Central memory CD8-positive, alpha-beta T cell (primary cell): ENCODE data around the gene RALA.

ENCODE experiments used
- ATAC-seq: fragments of 150-1000 bp; cut with Tn5 transposase; replicated peaks from 2 replicates; pipeline ENCODE4 v1.10.0; 2022; ENCODE audit warnings: mild to moderate bottlenecking, moderate FRiP score, moderate number of reproducible peaks; ENCODE audit not compliant: poor library complexity, severe bottlenecking; ENCODE audit errors: extremely low read depth
- DNase-seq, 2 donors: peaks; one replicate each; pipeline ENCODE4 v3.0.0; 2021; ENCODE audit warnings: low spot score in 2 of 2
- H3K27ac Mint-ChIP-seq: one replicate; pipeline ENCODE4 v1.8.0; 2022; ENCODE audit warnings: low read depth, mild to moderate bottlenecking, moderate library complexity, mixed read lengths
- H3K27me3 Mint-ChIP-seq: one replicate; pipeline ENCODE4 v1.8.0; 2022; ENCODE audit warnings: mixed read lengths
- H3K36me3 Mint-ChIP-seq: one replicate; pipeline ENCODE4 v1.8.0; 2022; ENCODE audit warnings: mild to moderate bottlenecking, moderate library complexity, mixed read lengths; ENCODE audit not compliant: insufficient read depth
- H3K4me1 Mint-ChIP-seq: one replicate; pipeline ENCODE4 v1.8.0; 2022; ENCODE audit warnings: mixed read lengths
- H3K4me3 Mint-ChIP-seq: one replicate; pipeline ENCODE4 v1.8.0; 2022; ENCODE audit warnings: mild to moderate bottlenecking, moderate library complexity, mixed read lengths
- H3K9me3 Mint-ChIP-seq: one replicate; pipeline ENCODE4 v1.8.0; 2022; ENCODE audit warnings: mixed read lengths

Gene RALA, protein sequence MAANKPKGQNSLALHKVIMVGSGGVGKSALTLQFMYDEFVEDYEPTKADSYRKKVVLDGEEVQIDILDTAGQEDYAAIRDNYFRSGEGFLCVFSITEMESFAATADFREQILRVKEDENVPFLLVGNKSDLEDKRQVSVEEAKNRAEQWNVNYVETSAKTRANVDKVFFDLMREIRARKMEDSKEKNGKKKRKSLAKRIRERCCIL

DNA sequence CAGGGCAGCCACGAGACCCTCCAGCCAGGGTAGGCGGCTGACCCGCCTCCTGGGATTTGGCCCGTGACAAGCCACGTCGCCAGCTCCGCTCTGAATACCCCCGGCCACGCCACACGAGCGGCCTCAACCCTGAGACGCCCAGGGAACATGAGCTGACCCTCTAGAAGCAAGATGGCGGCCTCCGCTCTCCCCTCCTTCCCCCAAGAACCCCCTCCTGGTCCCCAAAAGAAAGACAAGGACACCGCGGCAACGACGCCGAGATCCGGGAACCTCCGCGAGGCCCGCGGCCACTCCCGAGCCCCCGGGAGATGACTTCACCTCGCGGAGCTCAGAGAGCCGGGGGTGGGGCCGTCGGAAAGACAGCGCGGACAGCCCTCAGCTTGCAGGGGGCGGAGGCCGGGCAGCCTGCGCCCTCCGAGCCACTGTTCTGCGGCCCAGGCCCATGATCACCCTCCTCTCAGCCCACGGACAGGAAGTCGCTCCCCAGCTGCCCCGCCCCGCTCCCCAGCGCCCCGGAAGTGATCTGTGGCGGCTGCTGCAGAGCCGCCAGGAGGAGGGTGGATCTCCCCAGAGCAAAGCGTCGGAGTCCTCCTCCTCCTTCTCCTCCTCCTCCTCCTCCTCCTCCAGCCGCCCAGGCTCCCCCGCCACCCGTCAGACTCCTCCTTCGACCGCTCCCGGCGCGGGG is at the start of gene RALA:
TSS of gene RALA (plus strand) at position 526 of the 685 bp plus-strand sequence. CDS start 63,096 bp downstream, outside the sequence.
- Mint-ChIP-seq H3K27me3 (no peaks in the 10 kb centered on the region), H3K4me1 (peaks cover 46% of the 10 kb centered on the region), H3K4me3 (peak within 1 kb of the TSS; percentile 98), H3K9me3 (no peaks in the 10 kb centered on the region), H3K36me3 (peaks cover 5% of the 10 kb centered on the region), H3K27ac (peak within 1 kb of the TSS; percentile 96)
- ATAC-seq (peak; percentile 96), DNase-seq (peak; percentile 82)

DNA sequence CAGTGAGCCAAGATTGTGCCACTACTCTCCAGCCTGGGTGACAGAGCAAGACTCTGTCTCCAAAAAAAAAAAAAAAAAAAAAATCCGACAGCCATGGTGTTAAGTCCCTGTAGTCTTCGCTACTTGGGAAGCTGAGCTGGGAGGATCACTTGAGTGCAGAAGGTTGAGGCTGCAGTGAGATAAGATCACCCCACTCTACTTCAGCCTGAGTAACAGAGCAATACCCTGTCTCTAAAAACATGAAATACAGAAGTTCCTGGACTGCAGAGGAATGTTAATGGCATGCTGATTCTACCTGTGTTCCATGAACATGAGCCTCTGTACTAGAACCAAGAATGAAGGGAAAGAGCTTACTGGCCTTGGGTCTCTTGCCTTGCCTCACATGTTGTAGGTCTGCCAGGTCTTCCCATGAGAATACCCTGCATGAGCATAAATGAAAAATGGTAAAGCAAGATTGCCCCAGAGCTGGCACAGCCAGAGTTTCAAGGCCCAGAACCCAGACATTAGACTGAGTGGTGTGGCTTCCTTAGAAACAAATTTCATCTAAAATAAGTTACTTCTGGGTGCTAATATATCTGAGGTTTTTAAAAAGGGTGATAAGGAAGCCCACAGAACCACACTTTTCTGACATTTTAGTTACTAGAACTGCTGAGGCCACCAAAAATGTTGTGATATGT is 48.6 kb upstream of the RALA start:
- DNase-seq (no peak), ATAC-seq (no peak)
- no peak overlapping the region for H3K4me3 Mint-ChIP-seq
- no peaks in the 10 kb centered on the region for H3K27me3 Mint-ChIP-seq
- no peaks in the 10 kb centered on the region for H3K4me1 Mint-ChIP-seq
- H3K36me3 Mint-ChIP-seq, result peaks cover 17% of the 10 kb centered on the region
- no peak overlapping the region for H3K27ac Mint-ChIP-seq
- no peaks in the 10 kb centered on the region for H3K9me3 Mint-ChIP-seq

DNA sequence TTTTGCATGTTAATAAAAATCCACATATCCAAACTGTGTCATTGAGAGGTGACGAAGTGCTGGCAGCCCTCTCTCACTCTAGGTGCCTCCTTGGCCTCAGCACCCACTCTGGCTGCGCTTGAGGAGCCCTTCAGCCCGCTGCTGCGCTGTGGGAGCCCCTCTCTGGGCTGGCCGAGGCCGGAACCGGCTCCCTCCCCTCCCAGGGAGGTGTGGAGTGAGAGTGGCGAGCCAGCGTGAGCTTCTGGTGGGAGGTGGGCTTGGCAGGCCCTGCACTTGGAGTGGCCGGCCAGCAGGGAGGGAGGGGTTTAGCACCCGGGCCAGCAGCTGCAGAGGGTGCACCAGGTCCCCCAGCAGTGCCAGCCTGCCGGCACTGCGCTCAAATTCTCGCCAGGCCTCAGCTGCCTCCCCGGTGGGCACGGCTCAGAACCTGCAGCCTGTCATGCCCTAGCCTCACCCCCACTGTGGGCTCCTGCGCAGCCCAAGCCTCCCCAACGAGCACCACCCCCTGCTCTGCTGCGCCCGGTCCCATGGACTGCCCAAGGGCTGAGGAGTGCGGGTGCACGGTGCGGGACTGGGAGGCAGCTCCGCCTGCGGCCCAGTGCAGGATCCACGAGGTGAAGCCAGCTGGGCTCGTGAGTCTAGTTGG is 46.0 kb upstream of the RALA start:
- ATAC-seq (no peak), DNase-seq (no peak)
- H3K4me3 Mint-ChIP-seq, result no peak overlapping the region
- no peaks in the 10 kb centered on the region for H3K4me1 Mint-ChIP-seq
- no peaks in the 10 kb centered on the region for H3K9me3 Mint-ChIP-seq
- H3K27me3 Mint-ChIP-seq, result no peaks in the 10 kb centered on the region
- H3K27ac Mint-ChIP-seq, result no peak overlapping the region
- H3K36me3 Mint-ChIP-seq, result peaks cover 10% of the 10 kb centered on the region

DNA sequence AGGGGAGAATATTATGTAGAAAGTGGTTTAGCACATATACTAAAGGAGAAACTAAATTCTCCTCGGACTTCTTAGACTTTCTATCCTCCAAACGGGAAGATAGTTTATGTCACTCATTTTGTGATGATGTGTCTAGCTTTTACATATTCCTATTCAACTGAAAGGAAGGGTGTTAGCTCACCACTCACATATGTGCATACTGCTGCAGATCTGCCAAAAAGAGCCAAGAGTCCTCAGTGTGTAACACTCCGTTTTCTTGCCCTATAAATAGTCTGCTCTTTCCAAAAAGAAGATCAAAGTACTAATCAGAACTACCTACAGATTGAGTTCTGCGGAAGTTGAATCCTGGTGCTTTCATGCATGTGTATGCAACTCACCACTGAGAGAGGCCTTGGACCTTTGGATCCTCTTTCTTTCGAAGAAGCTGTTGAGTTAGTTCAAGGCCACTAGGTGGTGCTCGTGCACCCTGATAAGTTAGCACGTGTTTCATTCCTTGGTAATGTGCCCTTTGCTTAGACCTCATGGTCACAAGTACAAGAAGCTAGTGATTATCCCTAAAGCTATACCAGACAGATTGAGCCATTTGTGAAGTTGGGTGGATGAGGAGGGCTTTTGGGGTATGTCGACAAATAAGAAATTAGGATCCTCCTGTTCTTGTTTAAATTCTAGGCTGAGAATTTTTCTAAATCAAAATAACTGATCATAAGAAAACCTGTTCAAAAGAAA is 43.1 kb upstream of the RALA start:
- Mint-ChIP-seq H3K36me3 (peaks cover under 1% of the 10 kb centered on the region), H3K4me3 (no peak overlapping the region), H3K27ac (no peak overlapping the region), H3K4me1 (no peaks in the 10 kb centered on the region), H3K9me3 (no peaks in the 10 kb centered on the region), H3K27me3 (no peaks in the 10 kb centered on the region)
- ATAC-seq, result peak; percentile 79
- DNase-seq, result peak; percentile 59 to 63

DNA sequence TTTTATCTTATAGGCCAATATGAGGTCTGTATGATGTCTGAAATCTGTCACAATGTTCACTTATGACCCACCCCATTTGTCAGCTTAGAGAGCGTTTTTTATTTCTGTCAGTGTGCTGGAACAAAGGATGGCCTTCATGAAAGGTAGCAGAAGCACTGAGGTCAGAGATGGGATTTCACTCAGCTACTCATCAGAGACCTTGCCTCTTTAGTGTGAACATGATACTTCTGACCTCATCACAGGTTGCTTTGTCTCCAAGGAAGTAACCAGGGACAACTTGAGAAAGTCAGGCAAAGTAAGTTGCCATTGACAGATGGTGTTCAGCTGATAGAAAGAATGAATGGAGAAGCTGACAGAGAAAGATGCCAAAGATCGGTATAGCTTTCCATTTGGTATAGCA is 40.8 kb upstream of the RALA start:
- H3K9me3 Mint-ChIP-seq, result no peaks in the 10 kb centered on the region
- no peaks in the 10 kb centered on the region for H3K27me3 Mint-ChIP-seq
- no peak for ATAC-seq
- peaks cover 3% of the 10 kb centered on the region for H3K36me3 Mint-ChIP-seq
- no peak for DNase-seq
- H3K4me1 Mint-ChIP-seq, result no peaks in the 10 kb centered on the region
- no peak overlapping the region for H3K27ac Mint-ChIP-seq
- no peak overlapping the region for H3K4me3 Mint-ChIP-seq

DNA sequence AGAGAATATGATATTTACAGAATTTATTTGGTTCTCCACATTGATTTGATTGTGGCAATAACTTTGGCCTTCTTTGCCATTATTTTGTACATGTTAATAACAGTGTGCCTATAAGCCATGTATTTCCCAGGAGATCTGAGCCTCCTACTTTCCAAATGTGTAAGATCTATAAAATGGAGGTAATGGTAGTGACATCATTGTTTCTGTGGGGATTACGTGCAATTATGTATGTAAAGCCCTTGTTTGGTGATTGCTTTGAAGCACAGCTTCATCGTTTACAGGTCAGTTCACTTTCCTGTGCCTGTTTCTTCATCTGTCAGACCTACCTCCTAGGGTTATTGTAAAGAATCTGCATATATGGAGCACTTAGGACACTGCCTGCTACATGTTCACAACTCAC is 39.8 kb upstream of the RALA start:
- DNase-seq (no peak), ATAC-seq (no peak)
- Mint-ChIP-seq H3K4me3 (no peak overlapping the region), H3K36me3 (peaks cover 3% of the 10 kb centered on the region), H3K9me3 (no peaks in the 10 kb centered on the region), H3K27me3 (no peaks in the 10 kb centered on the region), H3K4me1 (no peaks in the 10 kb centered on the region), H3K27ac (peak overlapping the region; percentile 6)

DNA sequence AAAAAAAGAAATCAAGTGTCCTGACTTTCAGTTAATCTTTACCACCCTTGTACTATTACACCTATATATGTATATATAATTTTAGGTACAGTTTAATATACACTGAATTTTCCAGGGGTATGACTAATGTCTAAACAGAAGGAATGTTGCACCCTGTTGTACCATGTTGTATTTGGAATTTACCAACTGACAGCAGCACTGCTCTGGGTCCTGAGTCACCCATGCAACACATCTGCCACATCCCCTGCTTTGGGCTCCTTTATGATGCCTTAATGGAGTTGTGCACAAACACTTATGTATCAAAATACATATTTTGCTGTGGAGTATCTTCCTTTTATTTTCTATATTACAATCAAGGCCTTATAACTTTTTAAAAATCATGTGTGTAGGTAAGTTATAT is 36.0 kb upstream of the RALA start:
- Mint-ChIP-seq H3K4me1 (peaks cover 8% of the 10 kb centered on the region), H3K36me3 (peaks cover 3% of the 10 kb centered on the region), H3K4me3 (no peak overlapping the region), H3K27me3 (no peaks in the 10 kb centered on the region), H3K27ac (no peak overlapping the region), H3K9me3 (no peaks in the 10 kb centered on the region)
- DNase-seq (no peak), ATAC-seq (no peak)

DNA sequence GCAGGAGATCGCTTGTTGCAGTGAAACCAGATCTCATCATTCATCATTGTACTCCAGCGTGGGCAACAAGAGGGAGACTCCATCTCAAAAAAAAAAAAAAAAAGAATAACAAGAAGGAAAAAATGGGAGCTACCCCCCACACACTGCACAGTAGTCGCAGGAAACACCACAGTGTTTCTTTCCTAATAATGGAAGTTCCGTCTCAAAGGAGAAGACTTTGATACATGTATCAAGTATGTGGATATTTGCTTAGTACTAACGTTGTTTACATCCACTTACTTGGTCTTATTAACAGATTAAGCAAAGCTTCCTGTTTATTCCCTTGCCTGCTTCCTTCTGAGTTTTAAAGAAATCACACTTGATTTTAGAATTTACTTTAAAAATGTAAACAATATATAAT is 35.0 kb upstream of the RALA start:
- peaks cover 3% of the 10 kb centered on the region for H3K36me3 Mint-ChIP-seq
- no peak overlapping the region for H3K27ac Mint-ChIP-seq
- peaks cover 12% of the 10 kb centered on the region for H3K4me1 Mint-ChIP-seq
- no peaks in the 10 kb centered on the region for H3K27me3 Mint-ChIP-seq
- ATAC-seq (no peak), DNase-seq (no peak)
- no peaks in the 10 kb centered on the region for H3K9me3 Mint-ChIP-seq
- no peak overlapping the region for H3K4me3 Mint-ChIP-seq

DNA sequence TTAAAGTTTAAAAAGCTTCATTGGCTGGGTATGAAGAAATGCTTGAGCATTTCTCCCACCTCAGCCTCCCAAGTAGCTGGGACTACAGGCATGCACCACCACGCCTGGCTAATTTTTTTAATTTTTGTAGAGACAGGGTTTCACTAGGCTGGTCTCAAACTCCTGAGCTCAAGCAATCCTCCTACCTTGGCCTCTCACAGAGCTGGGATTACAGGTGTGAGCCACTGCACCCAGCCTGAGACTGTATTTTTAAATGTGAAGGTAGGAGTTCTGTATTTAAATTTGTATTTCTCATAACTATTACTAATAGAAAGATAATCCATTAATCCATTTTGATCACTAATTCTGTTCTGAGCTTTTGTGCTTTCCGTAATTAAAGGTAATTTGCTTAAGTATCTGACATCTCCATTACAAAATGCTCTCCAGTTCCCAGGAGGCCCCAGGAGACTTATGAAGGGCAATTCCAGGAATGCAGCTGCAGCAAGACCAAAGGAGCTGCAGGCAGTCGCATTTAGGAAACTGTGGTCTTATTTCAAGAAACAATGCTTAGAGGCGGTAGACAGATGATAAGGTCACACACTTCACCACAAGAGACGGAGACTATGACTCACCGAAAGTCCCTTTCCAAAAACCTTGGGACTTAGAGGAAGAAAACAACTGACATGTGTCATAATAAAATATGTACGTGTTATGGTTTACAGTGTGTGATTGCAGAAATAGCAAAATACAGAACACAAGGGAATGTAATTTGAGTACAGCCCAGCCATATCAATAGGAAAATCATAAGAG is 33.9 kb upstream of the RALA start:
- peak; percentile 90 for ATAC-seq
- Mint-ChIP-seq H3K27me3 (peaks cover 8% of the 10 kb centered on the region), H3K27ac (no peak overlapping the region), H3K9me3 (no peaks in the 10 kb centered on the region), H3K4me1 (peaks cover 12% of the 10 kb centered on the region), H3K4me3 (no peak overlapping the region), H3K36me3 (peaks cover 3% of the 10 kb centered on the region)
- peak in 1 of 2 donors; percentile 25 for DNase-seq

DNA sequence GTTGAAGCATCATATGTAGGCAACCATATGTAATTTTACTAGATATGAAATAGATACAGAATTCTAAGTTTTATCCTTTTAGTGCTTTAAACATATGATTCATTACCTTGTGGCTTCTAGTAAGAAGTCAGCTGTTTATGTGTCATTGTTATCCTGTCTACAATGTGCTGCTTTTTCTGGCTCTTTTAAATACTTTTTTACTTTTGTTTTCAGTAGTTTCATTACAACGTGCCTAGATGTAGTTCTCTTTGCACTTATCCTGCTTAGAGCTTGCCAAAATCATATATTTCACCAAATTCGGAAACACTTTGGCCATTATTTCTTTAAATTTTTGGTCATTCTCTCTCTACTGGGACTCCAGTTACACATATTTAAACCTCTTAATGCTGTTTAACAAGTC is 30.8 kb upstream of the RALA start:
- no peak for DNase-seq
- H3K27ac Mint-ChIP-seq, result no peak overlapping the region
- H3K27me3 Mint-ChIP-seq, result peaks cover 24% of the 10 kb centered on the region
- no peak overlapping the region for H3K4me3 Mint-ChIP-seq
- no peaks in the 10 kb centered on the region for H3K36me3 Mint-ChIP-seq
- ATAC-seq, result no peak
- no peaks in the 10 kb centered on the region for H3K9me3 Mint-ChIP-seq
- peaks cover 12% of the 10 kb centered on the region for H3K4me1 Mint-ChIP-seq

DNA sequence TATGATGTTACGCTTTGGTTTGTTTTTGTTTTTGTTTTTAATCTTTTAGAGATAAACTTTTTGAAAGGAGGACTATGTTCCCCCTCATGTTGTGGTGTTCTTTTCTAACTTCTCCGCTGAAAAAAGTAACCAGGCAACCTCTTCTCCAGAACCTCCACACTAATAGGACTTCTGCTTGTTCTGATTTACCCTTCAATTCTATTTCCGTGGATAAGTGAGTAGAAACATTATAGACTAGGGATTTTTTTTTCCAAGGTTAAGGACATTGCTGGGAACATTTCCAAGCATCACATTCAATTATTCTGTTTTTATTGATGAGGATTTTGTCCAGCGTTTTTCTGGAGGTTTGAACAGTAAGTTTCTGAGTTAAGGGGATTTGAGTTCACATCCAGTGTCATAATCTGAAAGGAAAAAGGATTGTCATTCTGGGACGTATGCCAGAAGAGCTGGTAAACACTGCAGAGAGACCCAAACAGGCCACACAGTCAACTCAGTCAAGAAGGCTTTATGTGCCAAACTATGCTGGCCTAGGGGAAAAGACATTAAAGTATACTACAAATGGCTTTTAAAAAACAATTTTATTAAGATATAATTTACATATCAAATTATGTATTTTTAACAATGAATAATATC is 28.3 kb upstream of the RALA start:
- Mint-ChIP-seq H3K27ac (no peak overlapping the region), H3K9me3 (no peaks in the 10 kb centered on the region)

More for the DNA sequence above, 28.3 kb upstream of the RALA start:
- Mint-ChIP-seq H3K4me1 (peaks cover 4% of the 10 kb centered on the region), H3K4me3 (no peak overlapping the region), H3K27me3 (peaks cover 24% of the 10 kb centered on the region), H3K36me3 (no peaks in the 10 kb centered on the region)
- no peak for DNase-seq
- no peak for ATAC-seq
